Measurements from ENCODE around the gene AUTS2.

The AUTS2 gene

DNA sequence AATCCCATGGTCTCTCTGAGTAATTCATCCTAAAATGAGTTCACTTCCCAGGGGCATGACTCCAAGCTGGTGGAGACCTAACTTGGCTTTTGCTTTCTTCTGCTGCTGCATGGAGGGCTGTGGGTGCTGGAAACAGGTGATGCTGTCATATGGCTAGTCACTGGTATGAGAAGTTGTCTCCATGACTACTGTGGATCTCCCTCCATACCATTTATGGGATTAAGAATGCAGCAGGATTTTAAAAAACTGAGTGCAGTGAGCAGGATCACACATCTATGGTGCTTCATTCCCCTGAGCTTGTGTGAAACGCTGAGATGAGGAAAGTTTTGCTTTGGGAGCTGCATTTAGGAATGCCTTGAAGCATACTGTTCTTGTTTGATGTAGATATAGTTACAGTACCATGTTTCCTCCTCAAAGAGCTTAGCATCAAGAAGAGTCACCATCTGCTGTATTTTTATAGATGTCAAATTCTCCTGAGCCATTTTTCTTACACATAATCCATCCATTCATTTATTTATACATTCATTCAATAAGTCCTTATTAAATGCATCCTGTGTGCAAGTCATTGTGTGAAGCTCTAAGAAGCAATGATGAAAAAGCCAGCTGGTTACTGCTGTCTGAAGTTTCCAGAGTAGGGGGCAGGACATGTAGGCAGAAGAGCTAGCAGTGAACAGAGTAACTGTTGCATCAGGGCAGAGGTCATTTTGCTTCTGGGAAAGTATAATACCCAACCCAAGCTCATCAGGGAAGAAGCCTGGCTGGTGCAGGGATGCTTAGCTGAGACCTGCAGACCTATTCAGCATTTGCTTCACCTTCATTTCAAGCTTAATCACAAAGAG is 534.8 kb downstream of the AUTS2 start:
- no peak for DNase-seq (ENCODE audit: low spot score)

DNA sequence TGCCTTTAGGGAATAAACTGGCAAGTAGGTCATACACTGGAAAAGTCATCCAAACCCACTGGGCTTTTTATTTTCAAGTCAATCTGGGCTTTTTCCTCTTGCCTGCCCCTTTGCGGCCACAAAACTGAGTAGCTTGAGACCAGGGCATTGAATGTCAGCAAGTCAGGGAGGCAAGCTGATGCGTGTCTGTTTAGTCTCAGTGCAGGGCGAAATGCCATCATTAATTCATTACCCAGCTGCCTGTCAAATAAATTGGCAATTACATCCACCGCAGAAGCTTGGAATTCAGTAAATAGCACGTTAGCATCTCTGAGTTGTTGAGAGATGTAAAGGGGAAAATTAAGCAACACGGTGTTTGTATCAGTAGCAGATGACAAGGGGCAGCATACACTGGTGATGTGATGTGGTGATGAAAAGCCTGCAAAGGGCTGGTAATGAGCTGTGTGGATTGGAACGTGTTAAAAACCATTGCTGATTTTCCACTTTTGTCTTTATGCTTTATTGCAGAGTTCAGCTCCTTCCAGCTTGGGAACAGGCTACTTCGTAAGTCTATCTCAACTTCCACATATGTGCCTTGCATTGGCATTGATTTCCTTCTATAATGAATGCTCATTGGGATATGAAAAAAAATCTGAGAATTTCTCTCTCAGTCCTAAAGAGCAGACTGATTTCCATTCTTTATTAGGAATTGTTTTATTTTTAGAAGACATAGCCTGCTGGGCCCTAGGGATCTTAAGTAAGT is 535.9 kb downstream of the AUTS2 start:
- no peak for DNase-seq (ENCODE audit: low spot score)

DNA sequence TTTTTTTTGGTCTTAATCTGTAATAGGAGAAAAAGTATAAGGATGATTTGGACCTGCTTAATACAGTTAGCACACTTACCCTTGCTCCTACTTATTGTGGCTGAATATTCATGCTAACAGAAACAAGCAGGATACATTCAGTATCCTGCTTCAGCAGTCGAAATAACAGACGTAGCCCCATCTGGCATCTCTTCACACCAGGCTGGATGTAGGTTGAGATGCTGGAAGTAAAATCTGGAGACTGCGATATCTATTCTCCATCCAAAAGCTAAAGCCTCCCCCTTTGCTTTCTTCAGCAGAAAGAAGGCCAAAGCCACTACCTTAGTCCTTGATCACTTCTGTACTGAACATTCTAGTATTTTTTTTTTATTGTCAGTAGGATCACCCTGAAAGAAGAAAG is 537.4 kb downstream of the AUTS2 start:
- no peak for DNase-seq (ENCODE audit: low spot score)

DNA sequence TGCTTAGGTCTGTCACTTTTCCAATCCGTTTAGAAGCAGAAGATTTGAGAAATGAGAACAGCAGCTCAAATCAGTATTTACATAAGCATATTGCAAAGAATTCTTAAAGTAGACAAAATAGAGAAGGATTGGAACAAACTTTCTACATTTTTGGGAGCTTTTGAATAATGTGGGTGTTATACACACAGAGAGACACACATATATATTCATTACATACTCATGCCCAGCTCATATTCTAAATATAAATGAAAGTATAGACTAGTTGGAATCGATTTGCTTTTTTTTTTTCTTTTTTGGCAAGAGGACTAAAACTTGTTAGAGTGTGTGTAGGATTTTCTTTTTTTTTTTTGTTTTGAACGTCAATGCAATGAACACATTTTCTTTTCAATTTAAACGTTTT is 538.9 kb downstream of the AUTS2 start:
- DNase-seq (ENCODE audit: low spot score): no peak

DNA sequence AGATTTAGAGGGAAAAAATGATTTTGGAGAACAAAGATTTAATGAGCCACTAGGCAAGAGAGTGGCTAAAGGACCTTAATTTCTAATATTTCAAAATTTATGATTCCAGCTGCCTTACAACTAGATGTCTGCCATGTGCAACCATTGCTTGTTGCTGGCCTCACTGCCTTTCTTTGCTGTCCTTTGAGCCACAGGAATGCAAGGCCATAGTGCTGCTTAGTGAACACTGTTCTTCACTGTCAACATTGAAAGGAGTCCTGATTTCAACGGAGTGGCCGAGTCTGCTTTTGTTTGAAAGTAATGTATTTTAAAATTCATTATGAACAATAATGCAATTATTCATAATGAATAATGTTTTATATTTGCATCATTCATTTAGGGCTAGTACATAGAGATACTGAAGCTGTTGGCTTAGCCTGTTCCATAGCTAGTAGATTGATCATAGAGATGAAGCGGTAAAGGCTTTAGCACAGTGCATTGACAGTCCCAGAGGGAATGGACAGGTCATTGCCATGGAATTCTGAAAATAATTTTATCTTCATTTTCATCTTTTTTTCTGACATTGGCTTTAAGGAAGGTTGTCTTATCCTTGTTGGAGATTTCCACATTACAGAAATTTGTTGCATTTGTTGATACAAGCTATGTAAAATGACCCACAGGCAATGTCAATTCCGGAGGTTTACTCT is 544.1 kb downstream of the AUTS2 start:
- no peak for DNase-seq (ENCODE audit: low spot score)

DNA sequence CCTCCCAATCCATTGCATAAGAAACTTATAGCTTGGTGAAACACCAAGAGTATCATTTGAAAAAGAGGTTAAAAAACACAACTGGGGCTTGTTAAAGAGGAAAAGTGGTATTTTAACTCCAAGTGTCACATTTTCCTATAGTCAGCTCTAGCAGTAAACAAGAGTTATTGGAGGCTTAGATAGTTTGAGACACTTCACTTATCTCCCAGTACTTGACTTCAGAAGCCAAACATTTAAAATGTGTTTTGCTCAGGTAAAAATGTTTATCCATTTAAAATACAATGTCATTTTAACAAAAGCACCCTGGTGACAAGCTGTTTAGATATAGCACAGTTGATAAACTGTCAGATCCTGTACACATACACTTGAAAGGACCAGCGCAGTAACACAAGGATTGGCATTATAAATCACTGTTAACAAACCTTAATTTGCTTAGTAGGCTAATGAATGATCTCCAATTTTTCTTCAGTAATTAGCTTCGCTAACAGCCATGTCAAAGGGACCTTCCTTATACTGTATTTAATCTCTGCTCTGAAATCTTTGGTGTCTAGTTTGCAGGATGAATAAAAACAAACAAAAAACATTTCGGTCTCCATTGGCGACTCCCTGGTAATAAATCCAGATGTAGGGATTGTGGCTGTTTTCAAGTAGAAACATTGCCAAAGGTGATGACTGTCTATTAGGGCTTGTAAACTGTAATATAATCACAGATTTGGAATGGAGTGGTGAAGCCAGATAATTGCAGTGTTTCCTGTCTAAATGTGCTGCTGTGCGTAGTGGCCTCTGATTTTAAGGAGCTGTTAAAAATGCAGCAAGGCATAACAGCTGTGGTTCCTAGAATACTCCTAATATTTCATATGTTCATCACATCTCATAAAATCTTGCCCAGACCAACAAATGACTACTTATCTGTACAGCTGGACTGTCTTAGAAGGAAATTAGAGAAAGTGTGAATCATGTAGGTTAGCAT is 545.1 kb downstream of the AUTS2 start:
- DNase-seq (ENCODE audit: low spot score): no peak

DNA sequence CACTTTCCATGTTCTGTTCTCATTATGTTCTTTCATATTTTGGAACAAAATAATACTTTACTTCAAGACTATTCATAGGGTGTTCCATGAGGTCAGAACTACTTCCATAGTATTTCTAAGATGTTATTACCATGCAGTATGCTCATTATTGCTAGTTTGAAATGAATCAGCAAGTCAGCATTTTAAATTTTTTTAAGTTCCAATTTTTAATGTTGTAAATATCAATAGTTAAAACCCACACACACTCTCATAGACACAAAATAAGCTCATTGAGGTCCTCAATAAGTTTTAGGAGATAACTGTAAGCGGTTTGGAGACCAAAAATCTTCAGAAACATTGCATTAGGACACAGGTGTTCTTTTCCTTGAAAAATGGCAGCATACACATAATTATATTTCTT is 550.7 kb downstream of the AUTS2 start:
- DNase-seq (ENCODE audit: low spot score): no peak

DNA sequence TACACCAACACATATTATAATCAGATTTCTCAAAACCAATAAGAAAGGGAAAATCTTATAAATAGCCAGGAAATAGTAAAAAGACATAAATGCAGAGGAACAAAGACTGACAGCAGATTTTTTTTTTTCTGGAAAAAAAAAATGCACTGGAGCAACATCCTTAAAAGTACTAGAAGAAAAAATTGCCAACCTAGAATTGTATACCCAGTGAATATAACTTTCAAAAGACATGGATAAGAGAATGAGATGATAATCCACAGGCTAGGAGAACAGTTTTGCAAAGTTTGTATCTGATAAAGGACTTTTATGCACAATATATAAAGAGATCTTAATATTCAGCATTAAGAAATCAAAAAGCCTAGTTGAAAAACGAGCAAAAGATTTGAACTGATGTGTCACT is 554.0 kb downstream of the AUTS2 start:
- DNase-seq (ENCODE audit: low spot score): no peak

DNA sequence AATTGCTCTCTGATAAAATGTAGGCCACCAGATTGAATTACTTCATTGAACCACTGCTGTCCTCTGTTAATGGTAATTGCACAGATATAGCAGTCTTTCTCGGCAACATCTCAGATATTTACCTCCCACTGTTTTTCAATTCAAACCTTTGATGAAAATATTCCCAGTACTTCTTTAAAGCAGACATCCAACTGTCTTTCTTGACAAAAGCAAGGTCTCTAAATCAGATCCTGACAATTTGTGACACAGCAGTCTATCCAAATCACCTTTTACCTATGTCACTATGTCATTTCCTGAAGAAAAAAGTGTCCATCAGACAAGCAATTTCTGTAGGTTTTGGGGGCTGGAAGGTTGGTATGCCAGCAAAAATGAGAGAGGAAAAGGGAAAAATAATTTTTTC is 555.7 kb downstream of the AUTS2 start:
- DNase-seq (ENCODE audit: low spot score): no peak

DNA sequence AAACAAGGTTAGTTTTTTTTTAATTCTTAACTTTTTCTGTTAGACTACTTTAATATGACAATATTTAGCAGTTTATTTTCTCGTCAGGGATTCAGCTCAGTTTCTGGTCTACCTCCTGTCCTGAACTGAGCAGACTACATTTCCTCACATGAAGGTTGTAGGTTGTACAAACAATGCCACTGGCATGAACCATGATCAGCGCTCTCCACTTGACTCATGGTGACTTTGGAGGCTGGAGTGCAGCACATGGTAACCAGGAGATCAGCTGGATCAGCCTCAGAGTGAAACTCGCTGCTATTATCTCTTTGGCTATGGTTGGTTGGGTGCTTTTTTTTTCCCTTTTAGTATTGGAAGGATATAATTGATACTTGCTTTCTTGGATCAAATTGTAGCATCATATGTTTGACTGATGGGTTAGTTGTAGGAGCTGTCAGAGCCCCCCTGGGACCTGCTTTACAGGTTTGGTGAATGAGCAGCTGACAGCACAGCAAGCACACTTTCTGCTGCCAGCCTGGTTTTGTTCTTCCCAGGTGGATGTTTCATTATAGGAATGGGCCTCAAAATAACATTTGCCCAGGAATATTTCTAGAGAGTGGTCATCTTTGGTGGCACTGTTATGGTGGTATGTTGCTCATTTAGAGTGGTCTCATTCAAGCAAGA is 556.4 kb downstream of the AUTS2 start:
- no peak for DNase-seq (ENCODE audit: low spot score)

DNA sequence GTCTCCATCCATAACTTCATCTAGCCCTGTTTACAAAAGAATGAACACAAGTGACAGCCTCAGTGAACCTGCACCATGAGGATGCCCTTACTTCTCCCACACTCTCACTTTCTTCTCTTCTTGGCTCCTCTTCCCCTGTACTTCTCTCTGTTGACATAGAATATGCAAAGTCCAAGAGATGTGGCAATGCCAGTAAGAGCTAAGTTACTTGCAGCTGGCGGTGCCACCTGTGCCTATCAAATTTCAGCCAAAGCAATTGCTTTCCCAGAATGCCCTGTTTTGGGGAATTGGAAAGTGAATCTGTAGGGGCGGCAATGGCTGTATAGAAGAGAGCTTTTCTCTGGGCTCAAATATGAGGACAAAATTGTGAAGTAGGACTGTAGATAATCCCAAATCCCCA is 557.8 kb downstream of the AUTS2 start:
- DNase-seq (ENCODE audit: low spot score): no peak

DNA sequence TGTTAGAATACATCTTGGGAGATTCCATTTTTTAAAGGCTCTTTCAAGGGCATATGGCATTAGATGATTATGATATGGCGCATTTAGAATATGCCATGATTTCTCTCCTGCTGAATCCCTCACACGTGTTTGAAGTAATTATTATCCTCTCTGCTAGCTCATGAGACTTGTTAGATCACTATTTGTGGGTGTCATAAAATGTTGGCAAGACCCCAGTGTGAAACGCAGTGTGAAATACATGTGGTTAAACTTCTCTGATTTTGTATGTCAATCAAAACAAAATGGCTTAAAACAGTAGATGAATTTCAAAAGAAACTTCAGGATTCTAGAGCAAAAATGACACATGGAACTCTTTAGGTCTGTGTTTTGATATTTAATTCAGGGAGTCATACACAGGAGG is 560.8 kb downstream of the AUTS2 start:
- DNase-seq (ENCODE audit: low spot score): no peak

DNA sequence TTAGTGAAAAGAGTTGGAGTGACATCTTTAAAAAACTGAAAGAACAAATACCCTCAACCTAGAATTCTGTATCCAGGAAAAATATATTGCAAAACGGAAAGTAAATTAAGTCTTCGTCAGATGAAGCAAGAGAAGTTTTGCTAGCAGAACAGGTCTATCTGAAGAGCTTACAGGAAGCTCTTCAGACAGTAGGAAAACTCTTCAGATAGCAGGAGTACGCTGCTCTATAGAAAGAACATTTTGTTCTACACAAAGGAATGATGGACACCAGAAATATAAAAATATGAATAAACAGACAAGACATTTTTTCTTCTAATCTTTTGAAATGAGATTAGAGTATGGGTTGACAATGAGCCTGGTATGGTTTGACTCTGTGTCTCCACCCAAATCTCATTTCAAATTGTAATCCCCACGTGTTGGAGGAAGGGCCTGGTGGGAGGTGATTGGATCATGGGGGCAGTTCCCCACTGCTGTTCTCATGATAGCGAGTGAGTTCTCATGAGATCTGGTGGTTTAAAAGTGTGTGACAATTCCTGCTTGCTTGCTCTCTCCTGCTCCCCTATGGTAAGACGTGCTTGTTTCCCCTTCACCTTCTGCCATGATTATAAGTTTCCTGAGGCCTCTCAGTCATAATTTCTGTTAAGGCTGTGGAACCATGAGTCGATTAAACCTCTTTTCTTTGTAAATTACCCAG is 567.3 kb downstream of the AUTS2 start:
- DNase-seq (ENCODE audit: low spot score): no peak

DNA sequence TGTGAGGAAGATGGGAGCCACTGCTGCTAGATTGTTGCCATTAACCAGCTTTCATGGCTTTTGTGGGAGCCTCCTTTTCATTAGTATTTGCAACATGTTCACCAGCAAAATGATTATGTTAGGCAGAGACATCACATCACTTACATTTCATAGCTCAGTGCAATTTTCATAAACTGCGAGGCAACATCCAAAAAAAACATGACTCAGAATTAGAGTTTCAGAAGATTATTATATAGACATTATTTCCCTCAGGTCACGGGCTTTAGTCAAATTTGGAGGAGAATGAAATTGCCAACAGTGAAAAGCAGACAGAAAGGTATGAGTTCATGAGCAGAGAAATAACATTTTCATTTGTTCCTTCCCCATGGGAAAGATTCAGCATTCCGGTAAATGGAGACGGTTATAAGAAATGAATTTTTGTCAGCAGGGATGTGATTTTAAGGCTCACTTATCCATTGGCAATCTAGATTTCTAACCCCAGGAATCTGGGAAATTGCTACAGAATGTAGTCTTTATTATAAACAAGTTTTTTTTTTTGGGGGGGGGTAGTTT is 573.2 kb downstream of the AUTS2 start:
- no peak for DNase-seq (ENCODE audit: low spot score)

DNA sequence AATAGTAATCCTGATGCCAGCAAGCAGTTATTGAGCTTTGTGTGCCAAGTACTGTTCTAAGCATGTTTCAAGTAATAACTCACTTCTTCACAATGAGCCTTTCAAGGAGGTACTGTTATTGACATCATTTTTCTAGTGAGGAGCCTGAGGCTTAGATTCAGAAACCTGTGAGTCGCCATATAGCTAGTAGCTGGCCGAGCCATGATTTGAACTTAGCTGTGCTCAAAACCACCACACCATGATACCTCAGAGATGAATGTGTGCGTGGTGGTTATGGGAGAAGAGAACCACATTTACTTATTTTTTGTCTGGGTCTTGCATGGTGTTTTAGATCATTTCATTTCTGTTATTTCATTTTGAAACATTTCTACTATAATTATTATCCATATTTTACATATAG is 578.9 kb downstream of the AUTS2 start:
- no peak for DNase-seq (ENCODE audit: low spot score)

DNA sequence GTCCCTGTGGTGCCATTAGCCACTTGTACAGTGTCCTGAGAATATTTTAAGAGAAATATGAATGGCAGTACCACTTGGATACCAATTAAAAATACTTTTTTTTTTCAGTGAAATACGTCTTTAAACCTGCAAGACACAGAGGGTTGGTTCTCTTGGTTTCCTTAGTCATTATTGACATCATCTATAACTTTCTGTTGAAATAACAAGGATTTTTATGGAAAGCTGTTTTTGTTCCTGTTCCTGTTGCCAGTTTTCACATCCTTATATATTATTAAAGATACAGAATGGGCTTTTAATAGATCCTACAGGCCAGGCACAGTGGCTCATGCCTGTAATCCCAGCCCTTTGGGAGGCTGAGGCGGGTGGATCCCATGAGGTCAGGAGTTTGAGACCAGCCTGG is 579.9 kb downstream of the AUTS2 start:
- DNase-seq (ENCODE audit: low spot score): no peak

DNA sequence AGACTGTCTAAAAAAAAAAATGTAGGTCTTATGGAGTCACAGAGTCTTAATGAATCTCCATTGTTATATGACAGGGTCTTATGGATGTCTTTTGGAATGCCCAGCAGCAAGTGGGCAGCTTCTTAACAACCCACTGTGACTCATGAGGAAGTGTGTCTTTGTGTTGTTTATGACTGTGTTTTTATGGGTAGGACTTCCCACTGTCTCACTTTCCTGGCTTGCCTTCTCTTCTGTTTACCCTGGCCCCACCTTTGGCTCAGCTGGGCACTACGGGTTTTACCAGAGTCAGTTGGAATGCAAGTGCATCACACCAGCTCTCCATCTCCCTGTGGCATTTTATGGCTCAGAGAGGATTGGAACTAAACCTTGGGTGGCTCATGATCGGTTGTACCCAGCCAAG is 580.5 kb downstream of the AUTS2 start:
- DNase-seq (ENCODE audit: low spot score): no peak

DNA sequence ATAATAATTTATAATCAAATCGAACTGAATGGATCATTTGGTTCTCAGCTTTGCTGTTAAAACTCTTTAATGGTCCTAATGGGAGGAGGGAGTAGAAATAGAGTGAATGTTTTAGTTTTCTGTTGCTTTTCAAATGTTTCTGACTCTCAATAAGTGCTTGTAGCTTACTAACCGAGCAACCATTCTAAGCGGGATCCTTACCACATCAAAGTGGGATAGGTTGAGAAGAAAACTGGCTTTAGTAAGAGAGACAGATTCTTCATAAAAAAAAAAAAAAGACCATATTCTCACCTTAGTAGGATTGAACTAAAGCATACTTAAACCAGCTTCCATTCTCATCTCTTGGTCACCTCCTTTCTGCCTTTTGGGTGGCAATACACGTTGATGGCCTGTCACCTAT is 584.2 kb downstream of the AUTS2 start:
- no peak for DNase-seq (ENCODE audit: low spot score)

DNA sequence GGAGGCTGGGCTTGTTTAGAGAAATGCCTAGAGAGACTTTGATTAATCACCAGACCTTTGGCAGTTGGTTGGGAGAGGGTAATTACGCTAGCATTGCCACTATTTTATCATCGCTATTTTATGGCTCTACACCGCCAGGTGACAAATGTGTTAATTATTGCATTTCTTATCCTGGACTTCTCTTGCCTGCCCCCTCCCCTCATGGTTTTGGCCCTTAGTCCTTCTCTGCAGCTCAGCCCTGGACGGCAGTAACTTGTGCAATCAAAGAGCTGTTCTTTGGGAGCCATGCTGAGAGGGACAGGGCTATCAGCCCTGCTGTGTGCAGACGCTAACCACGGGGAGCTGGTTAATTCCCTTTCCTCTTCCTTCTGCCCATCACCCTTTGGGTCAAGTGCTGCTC is 585.0 kb downstream of the AUTS2 start:
- no peak for DNase-seq (ENCODE audit: low spot score)

DNA sequence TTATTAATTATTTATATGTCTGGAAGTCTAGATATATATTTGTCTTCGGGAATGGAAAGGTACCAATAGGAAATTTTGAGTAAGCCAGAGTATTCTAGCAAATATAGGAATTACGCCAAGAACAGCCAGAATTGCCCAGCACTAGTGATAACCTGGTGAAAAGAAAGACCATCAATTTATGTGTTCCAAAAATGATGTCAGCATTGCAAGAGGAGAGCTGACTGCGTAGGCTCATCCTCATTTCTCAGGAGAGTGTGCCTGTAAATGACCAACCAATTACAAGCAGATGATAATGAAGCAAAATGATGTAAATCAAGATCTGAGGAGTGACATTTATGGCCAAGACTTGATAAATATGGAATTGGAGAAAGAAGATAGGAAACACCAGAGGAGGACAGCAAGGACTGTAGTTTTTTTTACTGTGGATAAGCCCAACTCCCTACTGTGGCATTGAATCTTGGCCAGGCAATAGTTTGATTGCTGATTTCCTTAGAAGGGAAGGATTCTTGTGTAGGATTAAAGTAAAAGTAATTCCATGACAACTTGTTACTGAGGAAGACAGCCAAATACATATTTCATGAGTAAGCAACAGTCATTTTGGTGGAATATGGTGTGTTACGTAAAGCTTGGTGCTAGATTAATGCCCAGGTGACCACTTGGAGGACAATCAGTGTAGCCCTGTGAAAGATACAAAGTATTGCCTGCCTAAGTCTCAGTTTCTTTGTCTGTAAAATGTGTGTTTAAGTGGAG is 590.8 kb downstream of the AUTS2 start:
- DNase-seq (ENCODE audit: low spot score): no peak

All from COLO829 (cell line).